Measurements from ENCODE around the gene TP53TG3C. TPM values are rescaled to one million over a fixed set of nuclear protein-coding genes. Genes with fewer than 3 reads are reported as not detected.
"Not testable (repeated sequence)": the region's sequence is repeated elsewhere in the genome, so short reads cannot be mapped to it uniquely, and the experiment has no call there.

The TP53TG3C gene, protein sequence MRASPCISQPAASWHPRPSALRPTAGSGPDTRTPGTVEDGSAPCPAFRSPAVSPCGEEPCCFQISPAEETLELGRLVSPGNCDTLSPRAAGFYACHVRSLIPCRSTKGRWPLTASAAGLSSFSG
- total RNA-seq = under 1 TPM in 2 of 9 donors, not detected in 7; 0.19 to 0.89 TPM
- not detected for polyA plus RNA-seq
- long read RNA-seq, donor 1 = 0 reads
- long read RNA-seq, donor 2 = 0 reads
- long read RNA-seq, donor 3 = 0 reads

DNA sequence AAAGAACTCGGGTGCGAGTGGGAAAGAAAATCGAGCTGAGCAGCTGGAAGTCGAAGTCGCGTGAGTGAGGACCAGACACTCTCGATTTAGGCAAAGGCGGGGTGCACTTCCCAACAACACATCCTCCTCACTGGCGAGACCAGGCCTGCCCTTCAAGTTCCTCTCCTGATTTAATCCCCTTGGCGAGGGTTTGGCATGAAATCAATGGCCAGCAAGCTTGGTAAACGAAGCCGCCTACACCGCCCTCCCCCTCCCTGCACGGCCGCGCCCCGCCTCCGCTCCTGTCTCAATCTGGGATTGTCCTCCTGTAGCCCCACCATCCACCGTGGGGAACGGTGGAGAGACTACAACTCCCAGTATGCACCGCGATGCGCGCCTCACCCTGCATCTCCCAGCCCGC, at the start of gene TP53TG3C:
Gene TP53TG3C (plus strand): TSS at position 301 of the 400 bp plus-strand sequence. CDS start 68 bp downstream, at position 369.
- H3K27me3 ChIP-seq; intact Hi-C loops (cut with DNase I): not testable (repeated sequence)

More for the DNA sequence above, at the start of gene TP53TG3C:
- not testable (repeated sequence) for H3K27ac ChIP-seq, DNase-seq, H3K36me3 ChIP-seq, H3K9me3 ChIP-seq, H3K4me3 ChIP-seq, H3K4me1 ChIP-seq, ATAC-seq
- no CpG with 5 or more reads among the region's 25 CpGs for WGBS, 4 donors

Other genes starting within 250 kb of the TP53TG3C start
- not detected for gene TP53TG3E, start 110.1 kb downstream of the TP53TG3C start, total RNA-seq
- gene TP53TG3E, start 110.1 kb downstream of the TP53TG3C start, polyA plus RNA-seq = not detected
- under 1 TPM in 1 of 9 donors, not detected in 8; 0.15 TPM for gene TP53TG3B, start 166.6 kb downstream of the TP53TG3C start, total RNA-seq
- gene TP53TG3B, start 166.6 kb downstream of the TP53TG3C start, polyA plus RNA-seq = not detected

Measured in heart left ventricle (tissue), 16 donors.